Effector CD8-positive, alpha-beta T cell (primary cell): Measurements from ENCODE around the gene TXNL1.

Source experiments
- DNase-seq: peaks from one replicate; lab custom pipeline; 2025; lab: John Stamatoyannopoulos, UW

Gene TXNL1

GRCh38 chr18:56570978-56571377 lies 67.4 kb downstream of the TXNL1 start:
- DNase-seq = no peak

- DNase-seq = no peak
These were observed 69.0 kb downstream of the TXNL1 start for GRCh38 chr18:56569416-56569815.

GRCh38 chr18:56568986-56569385 lies 69.4 kb downstream of the TXNL1 start:
- no peak for DNase-seq

- DNase-seq = no peak
These were observed 72.6 kb downstream of the TXNL1 start for GRCh38 chr18:56565551-56566345.

GRCh38 chr18:56565046-56565445 lies 73.3 kb downstream of the TXNL1 start:
- no peak for DNase-seq

GRCh38 chr18:56563568-56563967 lies 74.8 kb downstream of the TXNL1 start:
- no peak for DNase-seq

- DNase-seq = no peak
These were observed 75.9 kb downstream of the TXNL1 start for GRCh38 chr18:56562479-56562878.

- DNase-seq = no peak
These were observed 77.4 kb downstream of the TXNL1 start for GRCh38 chr18:56560992-56561391.

GRCh38 chr18:56559044-56559443 lies 79.3 kb downstream of the TXNL1 start:
- DNase-seq = no peak

- no peak for DNase-seq
These were observed 81.5 kb downstream of the TXNL1 start for GRCh38 chr18:56556907-56557306.

- no peak for DNase-seq
These were observed 88.3 kb downstream of the TXNL1 start for GRCh38 chr18:56550121-56550520.
